ENCODE data around the gene KCNJ1. TPM values are rescaled to one million over a fixed set of nuclear protein-coding genes. Genes with fewer than 3 reads are reported as not detected.

KCNJ1 gene
- total RNA-seq, 2 experiments from 2014 or later: 0.06 to 0.11 TPM

- Histone ChIP-seq H2AFZ (ENCODE audit: low read length) (no peak within 1 kb of the TSS), H3K4me3 (ENCODE audit: low read depth, low read length, poor library complexity, severe bottlenecking) (no peak within 1 kb of the TSS), H3K9me3 (ENCODE audit: low read length) (no peaks in the 10 kb centered on the region), H3K9me2 (ENCODE audit: insufficient read depth, low read length) (no peaks in the 10 kb centered on the region), H3K4me2 (ENCODE audit: low read length) (no peak within 1 kb of the TSS), H3K27ac (ENCODE audit: low read depth, low read length, poor library complexity, severe bottlenecking) (no peak within 1 kb of the TSS), H4K20me1 (ENCODE audit: insufficient read depth, low read length) (no peaks in the 10 kb centered on the region), H3K36me3 (ENCODE audit: insufficient read depth, low read length) (no peaks in the 10 kb centered on the region), H3K79me2 (ENCODE audit: insufficient read depth, low read depth, low read length) (no peaks in the 10 kb centered on the region), H3K4me1 (ENCODE audit: insufficient read depth, low read length, poor library complexity, severe bottlenecking) (no peaks in the 10 kb centered on the region)
- POLR2A ChIA-PET: no interaction called here
- intact Hi-C loops (cut with micrococcal nuclease; ENCODE audit: unreplicated experiment): no loop called here
- DNase-seq (ENCODE audit: low spot score): no peak
- no peak for TF ChIP-seq EZH2phosphoT487 (IDR thresholded peaks at IDR 0.05; ENCODE audit: borderline replicate concordance, low read depth, low read length)
- TF ChIP-seq CTCF (conservative IDR thresholded peaks at IDR 0.05; ENCODE audit: low read length): no peak
- CTCF ChIA-PET (ENCODE audit: unreplicated experiment): no interaction called here
- BruUV-seq (replicated peaks): no TSS peak
Measured at GRCh38 chr11:128890543-128891368, 23.7 kb upstream of the KCNJ1 start, which contains the start of gene KCNJ5. Gene KCNJ5 (plus strand): TSS chr11:128891356. CDS start chr11:128911274, 19,918 bp downstream.

GRCh38 chr11:128890216-128890542 lies 23.1 kb upstream of the KCNJ1 start:
- TF ChIP-seq CTCF (conservative IDR thresholded peaks at IDR 0.05; ENCODE audit: low read length) (no peak), EZH2phosphoT487 (IDR thresholded peaks at IDR 0.05; ENCODE audit: borderline replicate concordance, low read depth, low read length) (no peak)
- H3K79me2 ChIP-seq (ENCODE audit: insufficient read depth, low read depth, low read length): no peaks in the 10 kb centered on the region
- H3K4me1 ChIP-seq (ENCODE audit: insufficient read depth, low read length, poor library complexity, severe bottlenecking): no peaks in the 10 kb centered on the region
- H3K36me3 ChIP-seq (ENCODE audit: insufficient read depth, low read length): no peaks in the 10 kb centered on the region
- DNase-seq (ENCODE audit: low spot score): no peak
- ChIA-PET CTCF (ENCODE audit: unreplicated experiment) (no interaction called here), POLR2A (no interaction called here)
- H3K9me2 ChIP-seq (ENCODE audit: insufficient read depth, low read length): no peaks in the 10 kb centered on the region
- no peak overlapping the region for H3K4me3 ChIP-seq (ENCODE audit: low read depth, low read length, poor library complexity, severe bottlenecking)
- no peak overlapping the region for H3K4me2 ChIP-seq (ENCODE audit: low read length)
- no peak overlapping the region for H3K27ac ChIP-seq (ENCODE audit: low read depth, low read length, poor library complexity, severe bottlenecking)
- intact Hi-C loops (cut with micrococcal nuclease; ENCODE audit: unreplicated experiment): no loop called here
- no peak overlapping the region for H2AFZ ChIP-seq (ENCODE audit: low read length)
- no TSS peak for BruUV-seq (replicated peaks)
- H3K9me3 ChIP-seq (ENCODE audit: low read length): no peaks in the 10 kb centered on the region
- H4K20me1 ChIP-seq (ENCODE audit: insufficient read depth, low read length): no peaks in the 10 kb centered on the region

- POLR2A ChIA-PET: no interaction called here
- no peaks in the 10 kb centered on the region for H3K36me3 ChIP-seq (ENCODE audit: insufficient read depth, low read length)
- no peak overlapping the region for H2AFZ ChIP-seq (ENCODE audit: low read length)
- TF ChIP-seq CTCF (conservative IDR thresholded peaks at IDR 0.05; ENCODE audit: low read length) (no peak), EZH2phosphoT487 (IDR thresholded peaks at IDR 0.05; ENCODE audit: borderline replicate concordance, low read depth, low read length) (no peak)
- intact Hi-C loops (cut with micrococcal nuclease; ENCODE audit: unreplicated experiment): no loop called here
- H3K9me3 ChIP-seq (ENCODE audit: low read length): no peaks in the 10 kb centered on the region
- H3K4me2 ChIP-seq (ENCODE audit: low read length): no peak overlapping the region
- no peak overlapping the region for H3K27ac ChIP-seq (ENCODE audit: low read depth, low read length, poor library complexity, severe bottlenecking)
- no peak for DNase-seq (ENCODE audit: low spot score)
- H4K20me1 ChIP-seq (ENCODE audit: insufficient read depth, low read length): no peaks in the 10 kb centered on the region
- H3K4me3 ChIP-seq (ENCODE audit: low read depth, low read length, poor library complexity, severe bottlenecking): no peak overlapping the region
- CTCF ChIA-PET (ENCODE audit: unreplicated experiment): no interaction called here
- H3K4me1 ChIP-seq (ENCODE audit: insufficient read depth, low read length, poor library complexity, severe bottlenecking): no peaks in the 10 kb centered on the region
- no TSS peak for BruUV-seq (replicated peaks)
- H3K79me2 ChIP-seq (ENCODE audit: insufficient read depth, low read depth, low read length): no peaks in the 10 kb centered on the region
- H3K9me2 ChIP-seq (ENCODE audit: insufficient read depth, low read length): no peaks in the 10 kb centered on the region
Measured at GRCh38 chr11:128889657-128890213, 22.6 kb upstream of the KCNJ1 start.
